GM12864 (cell line): ENCODE measurements around the gene SYT8.
"Not testable (repeated sequence)": the region's sequence is repeated elsewhere in the genome, so short reads cannot be mapped to it uniquely, and the experiment has no call there.

Experiments used
- DNase-seq: peaks from one replicate; pipeline ENCODE4 v3.0.0-alpha.2; 2011; ENCODE audit warnings: low read depth
- H3K4me3 ChIP-seq: 2 replicates; pipeline ENCODE4 v1.5.1; 2011; ENCODE audit warnings: mild to moderate bottlenecking, low read depth, low read length, control low read depth
- CTCF ChIP-seq: IDR thresholded peaks from 2 replicates; pipeline ENCODE4 v1.5.1; 2011; ENCODE audit warnings: low read depth, mild to moderate bottlenecking, moderate library complexity, low read length, control low read depth, inconsistent platforms; ENCODE audit errors: missing control alignments

The SYT8 gene

GRCh38 chr11:1812274-1812673 is 22.5 kb upstream of the SYT8 start:
- H3K4me3 ChIP-seq: no peak overlapping the region
- TF ChIP-seq CTCF: no peak
- no peak for DNase-seq

GRCh38 chr11:1812801-1813200 is 22.0 kb upstream of the SYT8 start:
- no peak for DNase-seq
- no peak for TF ChIP-seq CTCF
- no peak overlapping the region for H3K4me3 ChIP-seq

GRCh38 chr11:1813356-1813755 is 21.4 kb upstream of the SYT8 start:
- not testable (repeated sequence) for H3K4me3 ChIP-seq, DNase-seq

- H3K4me3 ChIP-seq: no peak overlapping the region
- DNase-seq: no peak
- no peak for TF ChIP-seq CTCF
These were observed 20.1 kb upstream of the SYT8 start for GRCh38 chr11:1814691-1815090.

GRCh38 chr11:1815311-1815710 is 19.5 kb upstream of the SYT8 start:
- TF ChIP-seq CTCF: no peak
- no peak for DNase-seq

GRCh38 chr11:1815751-1816150 is 19.0 kb upstream of the SYT8 start:
- no peak for DNase-seq
- no peak for TF ChIP-seq CTCF
- no peak overlapping the region for H3K4me3 ChIP-seq

More at GRCh38 chr11:1815311-1815710, 19.5 kb upstream of the SYT8 start:
- no peak overlapping the region for H3K4me3 ChIP-seq

- TF ChIP-seq CTCF: no peak
- no peak for DNase-seq
- no peak overlapping the region for H3K4me3 ChIP-seq
These were observed 17.8 kb upstream of the SYT8 start for GRCh38 chr11:1817000-1817399.

- TF ChIP-seq CTCF: no peak
- no peak for DNase-seq
- H3K4me3 ChIP-seq: no peak overlapping the region
These were observed 17.3 kb upstream of the SYT8 start for GRCh38 chr11:1817511-1817910.
